Measurements from ENCODE around the gene MTA2.
A peak's percentile ranks its signal among the peaks of the same experiment; 100 is the strongest.

Gene MTA2

GRCh38 chr11:62545437-62546243 is 56.0 kb downstream of the MTA2 start (continued):
- TF ChIP-seq ZNF561 (tag by site-specific recombination; IDR thresholded peaks at IDR 0.05; ENCODE audit: borderline replicate concordance) = 0 out of 2 replicates have a peak, but pooled peaks have one; percentile 28
- TF ChIP-seq ZSCAN5A (tag by site-specific recombination; IDR thresholded peaks at IDR 0.05) = no peak
- TF ChIP-seq CTCF (tag by site-specific recombination; IDR thresholded peaks at IDR 0.05) = peak; percentile 66
- TF ChIP-seq ZNF423 (tag by site-specific recombination; IDR thresholded peaks at IDR 0.05) = 0 out of 2 replicates have a peak, but pooled peaks have one; percentile 12
- peak; percentile 92 for TF ChIP-seq KLF10 (tag by site-specific recombination; IDR thresholded peaks at IDR 0.05)
- TF ChIP-seq GLIS1 (tag by site-specific recombination; IDR thresholded peaks at IDR 0.05) = peak; percentile 7
- TF ChIP-seq ZNF510 (tag by site-specific recombination; IDR thresholded peaks at IDR 0.05; ENCODE audit: insufficient replicate concordance) = no peak
- TF ChIP-seq ZBTB20 (tag by site-specific recombination; IDR thresholded peaks at IDR 0.05) = peak; percentile 89
- peak; percentile 11; the same call in 1 of the 2 replicates for TF ChIP-seq BCL11A (tag by site-specific recombination; IDR thresholded peaks at IDR 0.05; ENCODE audit: low read depth)
- peak; percentile 96 for TF ChIP-seq KLF17 (tag by site-specific recombination; IDR thresholded peaks at IDR 0.05)
- peak; percentile 82 for TF ChIP-seq ZBTB48 (tag by site-specific recombination; IDR thresholded peaks at IDR 0.05)
- TF ChIP-seq ZNF398 (tag by site-specific recombination; IDR thresholded peaks at IDR 0.05) = peak; percentile 99
- no peak for TF ChIP-seq SETDB1 (IDR thresholded peaks at IDR 0.05; ENCODE audit: insufficient read length, low read length)
- peak; percentile 64 for TF ChIP-seq ZXDB (tag by site-specific recombination; IDR thresholded peaks at IDR 0.05)
- TF ChIP-seq KLF16 (tag by site-specific recombination; IDR thresholded peaks at IDR 0.05) = peak; percentile 46; the same call in 1 of the 2 replicates
- peak; percentile 82 for TF ChIP-seq IKZF3 (tag by site-specific recombination; IDR thresholded peaks at IDR 0.05)
- TF ChIP-seq EGR2 (tag by site-specific recombination; IDR thresholded peaks at IDR 0.05; ENCODE audit: low read depth) = peak; percentile 98
- peak; percentile 59; the same call in 1 of the 2 replicates for TF ChIP-seq ZNF629 (tag by site-specific recombination; IDR thresholded peaks at IDR 0.05)
- TF ChIP-seq ZSCAN4 (tag by site-specific recombination; IDR thresholded peaks at IDR 0.05) = peak; percentile 62; the same call in 1 of the 2 replicates
- TF ChIP-seq KLF8 (tag by site-specific recombination; IDR thresholded peaks at IDR 0.05) = peak; percentile 94
- no peak for TF ChIP-seq ZNF302 (tag by site-specific recombination; IDR thresholded peaks at IDR 0.05; ENCODE audit: low read depth)
- TF ChIP-seq FEZF1 (tag by site-specific recombination; IDR thresholded peaks at IDR 0.05) = 0 out of 2 replicates have a peak, but pooled peaks have one; percentile 21
- peak; percentile 91 for TF ChIP-seq ZNF600 (tag by site-specific recombination; IDR thresholded peaks at IDR 0.05)
- TF ChIP-seq ZNF292 (tag by site-specific recombination; IDR thresholded peaks at IDR 0.05; ENCODE audit: borderline replicate concordance, low read depth) = no peak
- peak; percentile 97 for TF ChIP-seq GLIS2 (tag by site-specific recombination; IDR thresholded peaks at IDR 0.05)

All from HEK293 (cell line).